GM18867 (cell line): ENCODE data around the gene GPC6.

Source experiments
- ATAC-seq: cut with Tn5 transposase; IDR thresholded peaks from one replicate; pipeline ENCODE4 v1.9.1; 2021; ENCODE audit warnings: mild to moderate bottlenecking, moderate library complexity; ENCODE audit not compliant: unreplicated experiment

Gene GPC6

DNA sequence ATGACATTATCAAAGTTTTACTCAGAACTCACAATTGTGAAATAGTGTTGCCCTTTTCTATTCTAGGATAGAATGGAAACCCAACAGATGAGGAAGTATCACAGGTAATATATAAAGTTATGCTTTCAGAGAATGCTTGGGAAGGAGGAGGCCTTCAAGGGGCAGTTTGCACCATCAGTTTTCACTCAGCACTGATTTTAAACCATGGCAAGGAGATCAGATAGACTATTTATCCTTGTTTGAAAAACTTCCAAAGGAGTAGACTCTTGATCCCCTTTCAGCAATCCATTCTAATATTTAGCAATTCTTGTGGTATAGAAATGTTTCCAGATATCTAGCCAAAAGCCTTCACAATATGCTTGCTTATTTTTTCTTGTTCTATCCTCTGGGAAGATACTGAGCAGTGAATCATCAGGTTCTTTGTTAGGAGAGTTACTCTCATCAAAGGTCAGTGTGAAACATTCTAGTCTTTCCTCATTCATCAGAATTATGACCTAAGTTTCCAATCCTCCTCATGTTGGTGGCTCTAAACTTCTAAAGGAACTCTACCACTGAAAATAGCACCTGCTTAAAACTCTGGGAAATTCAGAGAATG lies 3.8 kb downstream of the GPC6 start:
- no peak for ATAC-seq

DNA sequence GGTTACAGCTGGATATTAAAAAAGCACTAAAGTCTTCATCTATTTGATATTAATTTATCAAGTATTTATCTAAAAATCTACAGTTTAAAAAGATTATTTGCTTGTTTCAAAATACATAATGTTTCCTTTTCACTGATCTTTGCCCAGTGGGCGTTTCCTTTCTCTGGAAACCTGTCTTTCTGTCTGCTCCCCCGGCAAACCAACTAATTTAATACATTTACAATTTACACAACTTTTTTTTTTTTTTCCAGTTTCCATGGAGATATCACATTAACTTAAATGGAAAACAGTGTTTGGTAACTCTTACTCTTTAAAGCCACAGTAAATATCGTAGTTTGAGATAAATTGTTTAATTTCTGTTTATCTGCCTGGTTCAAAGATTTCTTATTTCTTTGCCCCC lies 5.3 kb downstream of the GPC6 start:
- no peak for ATAC-seq

DNA sequence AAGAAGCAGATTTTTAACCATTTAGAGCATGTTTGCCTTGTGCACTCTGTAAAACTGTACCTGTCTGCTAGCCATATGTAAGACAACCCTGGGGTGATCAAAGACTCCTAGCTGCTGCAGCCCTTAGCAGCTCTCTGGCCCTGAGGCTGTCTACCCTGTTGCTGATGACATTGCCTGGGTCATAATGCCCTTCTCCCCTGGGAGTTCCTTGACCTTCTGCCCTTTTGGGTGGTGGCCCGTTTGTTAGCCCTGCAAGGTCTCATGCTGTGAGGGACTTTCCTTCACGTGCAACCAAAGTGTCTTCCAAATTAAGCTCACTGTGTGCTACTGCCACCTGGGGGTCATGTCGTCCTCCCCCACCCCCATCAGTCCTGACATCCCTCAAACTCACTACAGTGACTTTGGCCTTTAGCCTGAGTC lies 7.4 kb downstream of the GPC6 start:
- ATAC-seq = no peak

DNA sequence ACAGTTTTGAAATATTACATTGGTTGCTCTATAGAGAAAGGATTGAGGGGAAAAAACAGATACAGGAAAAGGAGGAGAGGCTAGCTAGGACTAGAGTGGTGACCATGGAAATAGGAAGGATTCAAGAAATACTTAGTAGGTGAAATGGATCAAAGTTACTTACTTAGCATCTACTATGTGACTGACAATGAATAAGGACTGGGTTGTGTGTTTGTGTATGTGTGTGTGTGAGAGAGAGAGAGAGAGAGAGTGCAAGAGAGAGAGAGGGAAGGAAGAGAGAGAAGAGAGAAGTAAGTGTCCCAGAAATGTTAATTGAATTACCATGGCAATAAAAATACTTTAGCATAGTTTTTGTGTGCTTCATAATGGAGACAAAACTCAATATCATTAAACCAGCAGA lies 7.9 kb downstream of the GPC6 start:
- no peak for ATAC-seq

DNA sequence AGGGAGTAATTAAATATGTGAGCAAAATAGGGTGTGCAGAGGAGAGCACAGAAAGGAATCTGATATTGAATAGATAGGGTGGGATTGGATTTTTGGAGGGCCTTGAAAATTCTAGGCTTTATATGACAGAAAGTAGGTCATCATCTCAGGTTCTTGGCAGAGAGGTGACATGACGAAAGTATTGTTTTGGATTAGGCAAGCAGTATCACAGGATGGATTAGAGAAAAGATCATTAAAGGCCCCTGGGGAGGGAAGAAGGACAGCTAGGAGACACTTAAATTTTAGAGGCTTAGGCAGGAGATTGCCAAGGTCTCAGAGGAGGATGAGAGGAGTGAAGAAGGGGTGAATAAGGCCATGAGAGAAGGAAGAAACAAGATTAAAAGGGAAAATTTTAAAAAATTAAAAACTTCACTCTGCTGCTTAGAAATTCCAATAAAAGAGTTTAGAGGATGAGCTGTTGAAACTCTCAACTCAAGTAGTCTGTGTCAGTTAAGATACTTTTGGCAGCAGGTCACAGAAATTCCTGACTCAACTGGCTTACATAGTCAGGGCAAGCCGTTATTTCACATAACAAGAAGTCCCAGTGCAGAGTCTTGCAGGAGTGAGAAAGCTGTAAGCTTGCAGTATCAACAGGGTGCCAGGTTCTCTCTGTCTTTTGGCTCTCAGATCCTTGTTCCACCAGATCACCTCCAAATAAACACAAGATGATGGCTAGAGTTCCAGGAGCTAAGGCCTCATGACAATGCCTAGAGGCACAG lies 8.8 kb downstream of the GPC6 start:
- ATAC-seq = no peak

DNA sequence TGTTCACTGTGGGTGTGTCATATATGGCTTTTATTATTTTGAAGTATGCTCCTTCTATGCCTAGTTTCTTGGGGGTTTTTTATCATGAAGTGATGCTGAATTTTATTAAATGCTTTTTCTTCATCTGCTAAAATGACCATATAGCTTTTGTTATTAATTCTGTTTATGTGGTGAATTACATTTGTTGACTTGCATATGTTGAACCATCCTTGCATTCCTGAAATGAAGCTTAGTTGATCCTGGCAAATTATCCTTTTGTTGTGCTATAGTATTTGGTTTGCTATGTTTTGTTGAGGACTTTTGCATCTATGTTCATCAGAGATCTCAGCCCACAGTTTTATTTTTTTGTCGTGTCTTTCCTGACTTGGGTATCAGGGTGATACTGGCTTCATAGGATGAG lies 12.1 kb downstream of the GPC6 start:
- no peak for ATAC-seq

DNA sequence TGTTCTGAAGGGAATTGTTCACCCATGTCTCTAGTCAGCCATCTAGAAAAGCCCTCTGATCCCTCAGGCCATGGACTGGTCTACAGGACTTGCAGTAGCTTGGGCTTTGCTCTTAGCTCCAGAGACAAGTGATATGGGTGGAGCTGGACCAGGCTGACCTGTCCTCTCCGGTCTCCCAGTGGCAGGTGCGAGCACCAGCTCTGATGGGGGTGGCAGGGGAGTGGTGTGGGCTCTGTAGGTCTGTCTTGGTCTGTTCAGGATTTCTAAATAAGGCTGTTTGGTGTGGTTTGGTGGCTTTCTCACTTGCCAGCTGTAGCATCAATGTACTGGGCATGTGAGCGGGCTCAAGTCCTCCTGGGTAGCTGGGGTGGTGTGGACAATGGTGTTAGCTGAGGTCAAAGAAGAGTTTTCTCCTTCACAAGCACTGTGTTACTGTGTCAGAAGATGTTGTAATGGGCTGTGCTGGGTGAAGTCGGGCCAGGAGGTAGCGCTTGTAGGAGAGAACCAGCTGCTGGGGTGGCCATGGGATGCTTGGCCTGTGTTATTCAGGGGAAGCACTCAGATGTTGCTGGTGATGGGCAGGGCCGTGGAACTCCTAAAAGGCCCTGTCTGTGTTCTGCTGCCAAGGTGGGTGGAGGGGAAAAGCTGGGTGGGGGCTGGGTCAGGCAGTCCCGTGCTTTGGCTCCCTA lies 16.9 kb downstream of the GPC6 start:
- ATAC-seq = no peak

DNA sequence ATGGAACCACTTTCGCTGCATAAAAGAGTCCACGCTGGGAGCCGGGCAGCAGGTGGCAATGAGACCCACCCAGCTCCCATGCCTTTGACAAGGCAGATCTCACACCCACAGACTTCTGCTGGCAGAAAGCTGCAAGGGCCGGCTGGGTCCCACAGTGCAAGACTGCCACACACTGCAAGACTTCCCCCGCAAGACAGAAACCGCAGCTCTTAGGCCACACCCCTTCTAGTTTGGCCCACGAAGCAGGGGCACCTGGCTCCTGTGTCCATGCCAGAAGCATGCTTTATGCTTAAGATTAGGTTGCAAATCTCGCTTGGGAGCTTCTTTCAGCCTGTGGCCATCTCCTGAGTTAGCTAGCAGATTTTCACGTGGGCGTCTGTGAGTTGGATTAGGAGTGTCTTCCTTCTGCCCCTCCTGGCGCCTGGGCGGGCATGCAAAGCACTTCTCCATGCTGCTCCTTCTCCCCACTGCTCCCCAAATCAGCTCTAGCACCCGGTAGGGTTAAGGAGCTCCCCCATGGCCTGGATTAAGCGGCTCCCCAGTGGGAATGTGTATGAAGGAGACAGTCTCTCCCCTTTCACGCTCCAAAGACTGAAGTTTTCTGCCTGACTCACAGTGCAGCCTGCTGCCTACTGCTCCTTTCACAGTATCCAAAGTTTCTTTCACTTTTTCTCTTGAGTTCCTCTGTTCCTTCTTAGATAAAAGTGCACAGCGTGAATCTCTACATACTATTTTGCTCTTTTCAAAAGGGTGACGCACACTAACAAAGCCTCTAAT lies 17.7 kb downstream of the GPC6 start:
- no peak for ATAC-seq

DNA sequence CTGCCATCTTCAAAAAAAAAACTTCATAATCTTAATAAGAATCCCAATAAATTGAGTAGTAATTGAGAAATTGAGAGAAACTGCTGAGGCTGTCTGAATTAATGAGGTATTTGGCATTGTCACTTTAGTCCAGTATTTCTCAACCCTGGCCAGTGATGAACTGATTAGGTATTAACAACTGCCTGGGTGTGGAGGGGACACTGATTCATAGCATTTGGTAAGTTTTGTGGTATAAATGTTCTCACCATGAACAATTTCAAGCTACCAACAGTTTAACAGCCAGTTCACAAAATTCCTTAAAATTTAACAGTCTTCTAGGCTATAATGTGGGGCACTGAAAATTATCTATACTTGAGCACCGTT lies 18.3 kb downstream of the GPC6 start:
- no peak for ATAC-seq

DNA sequence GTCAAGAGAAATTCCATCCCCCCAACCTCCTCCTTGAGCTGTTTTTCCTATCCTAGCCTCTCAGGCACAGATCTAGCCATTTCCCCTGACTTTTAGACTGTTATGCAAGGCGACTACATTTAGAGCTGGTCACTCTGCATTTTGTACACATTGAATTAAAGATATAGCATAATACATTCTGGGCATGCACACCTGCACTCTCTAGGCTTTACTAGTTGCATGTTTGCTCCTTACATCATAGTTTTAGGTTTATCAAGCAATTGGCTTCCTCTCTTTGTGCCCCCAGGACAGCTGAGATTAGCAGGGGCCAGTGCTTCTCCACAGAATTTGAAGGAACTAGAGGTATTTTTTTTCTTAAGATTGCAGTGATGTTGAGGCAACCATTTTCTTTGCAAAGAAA lies 19.5 kb downstream of the GPC6 start:
- ATAC-seq = no peak

DNA sequence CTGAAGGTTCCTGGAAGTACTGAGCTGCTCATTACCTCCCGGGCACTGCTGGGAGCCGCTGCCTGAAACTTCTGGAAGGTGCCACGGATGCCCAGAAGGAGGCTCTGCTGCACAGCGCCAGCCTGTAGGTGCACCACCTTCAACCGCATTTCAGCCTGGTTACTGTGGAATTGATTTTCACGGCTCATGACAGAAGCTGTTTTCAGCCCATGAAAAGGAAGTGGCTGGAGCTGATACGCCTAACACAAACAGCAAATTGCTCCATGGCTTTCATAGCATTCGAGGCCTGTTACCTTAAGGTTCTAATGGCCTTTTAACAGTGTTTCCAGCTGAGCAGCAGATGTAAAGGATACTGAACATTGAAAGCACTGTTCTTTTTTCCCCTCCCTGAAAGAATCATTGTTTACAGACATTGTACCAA lies 22.0 kb downstream of the GPC6 start:
- no peak for ATAC-seq

DNA sequence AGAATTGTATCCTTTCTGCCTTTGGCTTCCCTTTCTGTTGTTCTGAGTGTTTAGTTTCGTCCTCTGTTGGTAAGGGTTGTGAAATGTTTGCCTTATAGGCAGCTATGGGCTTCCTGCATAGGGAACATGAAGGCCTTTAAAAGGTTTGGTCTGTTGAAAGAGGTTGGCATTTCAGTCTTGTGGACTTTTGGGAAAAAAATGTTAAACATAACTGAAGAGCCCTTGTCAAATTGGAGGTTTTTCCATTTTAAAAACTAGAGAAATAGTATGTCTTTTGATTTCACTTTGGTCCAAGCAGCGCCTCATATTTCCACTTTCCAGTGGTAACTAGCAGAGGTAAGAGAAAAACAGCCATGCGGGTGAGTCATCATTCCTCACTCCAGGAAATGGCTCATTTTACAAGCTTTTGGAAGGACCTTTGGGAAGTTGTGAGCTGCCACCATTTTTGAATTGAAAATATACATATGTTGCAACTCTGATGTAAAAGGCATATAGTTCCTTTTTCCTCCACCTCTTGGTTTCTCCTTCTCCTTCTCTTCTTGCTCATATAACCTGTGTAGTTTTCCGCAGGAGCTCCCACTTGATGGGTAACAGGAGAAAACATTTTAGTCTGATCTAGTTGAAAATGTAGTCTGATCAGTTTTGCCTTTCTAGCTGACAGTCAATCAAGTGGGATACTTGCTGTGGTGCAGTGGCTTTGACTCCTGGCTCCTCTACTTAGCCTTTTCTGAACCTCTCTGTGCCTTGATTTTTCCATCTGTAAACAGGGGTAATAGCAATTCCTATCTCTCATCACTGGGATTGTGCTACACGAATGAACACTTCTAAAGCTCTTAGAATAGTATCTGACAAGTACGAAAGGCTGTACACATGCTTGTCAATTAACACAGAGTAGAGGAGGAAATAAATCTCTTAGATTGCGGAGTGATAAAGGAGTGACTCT lies 23.0 kb downstream of the GPC6 start:
- no peak for ATAC-seq

DNA sequence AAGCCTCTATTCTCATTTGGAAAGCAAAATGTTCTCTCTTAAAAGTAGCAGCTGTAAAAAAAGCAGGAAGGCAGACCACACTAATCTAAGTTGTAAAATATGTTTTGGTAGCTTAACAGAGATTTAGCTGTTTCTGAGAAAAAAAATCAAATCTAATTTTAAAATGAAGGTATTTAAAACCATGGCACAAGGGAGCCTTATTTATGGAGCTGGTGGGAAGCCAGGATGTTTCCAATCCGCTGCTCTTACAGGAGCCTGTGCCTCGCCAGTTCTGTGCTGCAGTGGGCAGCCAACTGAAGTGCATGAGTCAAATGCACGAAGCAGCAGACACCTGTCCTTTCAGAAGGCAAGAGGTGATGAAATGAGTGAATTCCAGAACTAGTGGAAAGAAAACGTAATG lies 28.2 kb downstream of the GPC6 start:
- ATAC-seq = no peak

DNA sequence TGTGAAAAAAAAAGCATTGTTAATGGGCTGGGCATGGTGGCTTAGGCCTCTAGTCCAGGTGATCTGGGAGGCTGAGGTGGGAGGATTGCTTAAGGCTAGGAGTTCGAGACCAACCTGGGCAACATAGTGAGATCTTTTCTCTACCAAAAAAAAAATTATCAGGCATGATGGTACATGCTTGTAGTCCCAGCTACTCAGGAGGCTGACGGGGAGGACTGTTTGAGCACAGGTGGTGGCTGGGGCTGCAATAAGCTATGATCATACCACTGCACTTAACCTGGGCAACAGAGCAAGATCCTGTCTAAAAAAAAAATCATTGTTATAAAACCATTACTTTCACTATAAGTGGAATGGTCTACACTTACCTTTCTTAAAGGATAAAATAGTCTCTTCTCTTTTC lies 30.4 kb downstream of the GPC6 start:
- ATAC-seq = no peak

DNA sequence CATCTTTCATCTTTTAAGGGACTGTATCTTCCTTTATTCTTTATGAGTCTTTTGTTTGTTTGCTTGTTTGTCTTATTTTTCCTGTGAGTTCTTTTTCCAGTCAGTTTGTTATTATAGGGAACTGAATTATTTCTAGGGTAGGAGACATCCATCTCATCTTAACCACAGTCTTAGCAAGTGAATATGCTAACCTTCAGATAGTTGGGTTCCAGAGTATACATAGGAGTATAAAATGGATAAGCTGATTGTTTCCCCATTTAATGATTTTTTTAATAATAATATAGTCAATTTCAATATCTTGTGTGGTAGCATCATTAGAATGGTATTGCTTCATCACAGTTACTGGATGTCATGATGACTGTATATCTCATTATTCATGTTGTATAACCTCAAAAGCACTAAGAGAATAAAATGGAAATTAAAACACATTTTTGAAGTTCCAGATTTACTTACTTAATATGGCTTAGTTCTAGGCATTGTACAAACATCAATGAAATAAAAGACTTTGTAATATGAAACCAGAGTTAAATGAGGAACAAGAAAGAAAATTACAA lies 33.0 kb downstream of the GPC6 start:
- ATAC-seq = no peak

DNA sequence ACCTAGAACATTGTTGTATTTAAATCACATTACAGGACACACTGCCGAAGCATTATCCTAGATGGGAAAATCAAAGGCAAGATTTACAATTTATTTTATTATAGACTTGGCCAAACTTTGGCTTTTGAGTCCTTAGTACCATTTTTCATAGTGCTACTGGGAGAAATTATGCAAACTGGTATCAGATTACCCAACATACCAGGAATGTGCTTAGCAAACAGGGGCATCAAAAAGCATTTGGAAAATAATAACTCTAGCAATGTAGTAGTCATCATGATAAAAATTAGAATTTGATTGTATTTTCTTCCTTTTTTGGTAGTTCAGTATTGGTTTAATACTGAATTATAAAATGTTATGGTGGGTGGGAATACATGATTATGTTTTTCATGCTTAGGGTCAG lies 34.0 kb downstream of the GPC6 start:
- no peak for ATAC-seq

DNA sequence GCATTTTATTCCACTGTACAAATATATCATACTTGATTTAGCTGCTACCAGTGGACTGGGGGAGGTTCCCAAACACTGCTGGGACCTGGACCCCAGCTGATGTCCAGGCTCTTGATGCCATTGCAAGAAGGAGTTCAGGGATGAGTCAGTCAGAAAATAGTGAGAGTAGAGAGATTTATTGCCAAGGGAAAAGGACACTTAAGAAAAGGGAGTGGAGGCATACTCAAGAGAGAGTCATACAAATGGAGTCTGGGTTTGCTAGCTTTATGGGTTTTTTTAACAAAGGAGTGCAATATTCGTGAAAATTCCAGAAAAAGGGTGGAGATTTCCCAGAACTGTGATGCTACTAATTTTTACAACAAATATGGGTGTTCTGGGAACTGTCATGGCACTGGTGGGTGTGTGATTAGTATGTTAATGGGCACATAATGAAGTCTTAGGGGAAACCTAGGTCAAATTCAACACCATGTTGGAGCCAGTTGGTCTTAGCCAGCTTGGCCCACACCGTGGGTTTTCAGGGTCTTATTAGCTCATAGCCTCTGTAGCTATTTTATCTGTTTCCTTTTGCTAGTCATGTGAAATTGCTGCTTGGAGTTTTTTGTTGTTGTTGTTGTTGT lies 36.2 kb downstream of the GPC6 start:
- ATAC-seq = no peak

DNA sequence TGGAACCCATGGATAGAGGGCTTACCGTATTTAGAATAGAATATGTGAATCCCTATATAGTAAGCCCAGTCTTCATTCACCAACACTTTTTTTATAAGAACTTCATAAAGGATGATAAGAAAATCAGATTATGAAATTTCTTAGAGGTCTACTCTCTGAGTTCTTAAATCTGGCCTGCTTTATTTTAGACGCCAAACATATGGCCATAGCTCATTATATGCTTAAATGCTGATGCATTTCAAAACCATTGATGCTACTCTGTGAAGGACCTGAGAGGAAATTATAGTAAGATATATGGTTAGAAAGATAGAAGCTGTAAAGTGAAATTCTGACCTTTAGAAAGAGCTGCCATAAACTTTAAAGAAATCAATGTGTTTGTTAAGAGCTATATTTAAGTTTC lies 38.3 kb downstream of the GPC6 start:
- no peak for ATAC-seq

DNA sequence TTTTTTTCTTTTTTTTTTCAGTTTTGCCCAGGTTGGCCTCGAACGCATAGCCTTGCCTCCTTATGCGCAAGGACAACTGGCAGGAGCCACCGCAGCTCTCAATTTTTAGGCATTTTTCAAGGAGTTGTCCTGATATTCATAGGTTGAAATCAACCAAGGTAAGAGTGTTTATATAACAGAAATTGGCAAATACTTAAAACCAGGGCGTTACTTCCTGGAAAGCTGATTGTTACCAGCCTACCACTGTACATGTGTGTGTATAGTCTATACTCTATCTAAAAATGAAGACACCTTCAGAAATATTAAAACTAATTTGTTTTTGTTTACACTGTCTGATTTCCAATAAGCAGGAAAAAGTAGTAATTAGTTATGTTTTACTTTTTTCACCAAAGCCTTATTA lies 39.2 kb downstream of the GPC6 start:
- no peak for ATAC-seq

DNA sequence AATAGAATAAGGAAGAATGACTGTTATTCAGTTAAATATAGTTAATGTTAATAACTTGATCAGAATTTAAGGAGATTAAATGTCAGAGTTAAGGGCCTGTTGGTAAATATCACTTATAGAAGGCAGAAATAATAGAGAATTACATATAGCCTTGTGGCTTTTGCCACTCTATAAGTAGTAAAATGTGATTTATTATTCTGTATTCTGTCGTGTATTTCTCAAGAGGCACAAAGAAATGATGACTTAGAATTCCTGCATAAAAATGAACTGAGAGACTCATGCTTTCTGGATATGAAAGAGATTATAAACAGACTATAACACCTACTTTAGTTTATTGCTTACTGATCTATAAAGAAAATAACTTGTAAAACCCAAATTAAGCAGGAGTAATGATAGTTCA lies 40.1 kb downstream of the GPC6 start:
- ATAC-seq = no peak
